CD4-positive, alpha-beta T cell treated with Interleukin-2 at 100 ng/mL for 4 hours (primary cell): Measurements from ENCODE around the gene PPP3R2.
A peak's percentile ranks its signal among the peaks of the same experiment; 100 is the strongest.
"Not testable (repeated sequence)": the region's sequence is repeated elsewhere in the genome, so short reads cannot be mapped to it uniquely, and the experiment has no call there.

ENCODE experiments used
- DNase-seq: peaks from one replicate; pipeline ENCODE4 v3.0.0-alpha.2; 2020; ENCODE audit warnings: low spot score

The PPP3R2 gene

GRCh38 chr9:101587332-101588043, 7.3 kb downstream of the PPP3R2 start:
- DNase-seq: no peak

GRCh38 chr9:101586651-101587050, 8.1 kb downstream of the PPP3R2 start:
- DNase-seq: no peak

- DNase-seq: no peak
Observed at GRCh38 chr9:101585740-101586139, 9.0 kb downstream of the PPP3R2 start.

GRCh38 chr9:101582553-101582952, 12.2 kb downstream of the PPP3R2 start:
- no peak for DNase-seq

- DNase-seq: no peak
Observed at GRCh38 chr9:101579711-101580545, 14.8 kb downstream of the PPP3R2 start.

GRCh38 chr9:101578378-101578777, 16.4 kb downstream of the PPP3R2 start:
- no peak for DNase-seq

- no peak for DNase-seq
Observed at GRCh38 chr9:101574731-101575333, 19.9 kb downstream of the PPP3R2 start.

- no peak for DNase-seq
Observed at GRCh38 chr9:101572316-101572715, 22.5 kb downstream of the PPP3R2 start.

GRCh38 chr9:101571114-101571513, 23.7 kb downstream of the PPP3R2 start:
- no peak for DNase-seq

GRCh38 chr9:101569741-101570501, 24.8 kb downstream of the PPP3R2 start:
- peak; percentile 38 for DNase-seq

- no peak for DNase-seq
Observed at GRCh38 chr9:101567725-101568350, 26.9 kb downstream of the PPP3R2 start.

GRCh38 chr9:101566904-101567724, 27.7 kb downstream of the PPP3R2 start:
- peak; percentile 31 for DNase-seq

GRCh38 chr9:101564252-101564651, 30.5 kb downstream of the PPP3R2 start:
- DNase-seq: no peak

GRCh38 chr9:101562966-101563365, 31.8 kb downstream of the PPP3R2 start:
- no peak for DNase-seq

- DNase-seq: no peak
Observed at GRCh38 chr9:101561740-101562139, 33.0 kb downstream of the PPP3R2 start.

- DNase-seq: not testable (repeated sequence)
Observed at GRCh38 chr9:101549472-101550098, 45.2 kb downstream of the PPP3R2 start.

- no peak for DNase-seq
Observed at GRCh38 chr9:101543098-101543735, 51.6 kb downstream of the PPP3R2 start.
